GM23338 (cell line): ENCODE measurements around the gene SETBP1. TPM values are rescaled to one million over a fixed set of nuclear protein-coding genes. Genes with fewer than 3 reads are reported as not detected.
A peak's percentile ranks its signal among the peaks of the same experiment; 100 is the strongest.

Experiments used
- ATAC-seq: fragments of 200-7000 bp; cut with Tn5 transposase; 3 replicates; pipeline ENCODE4 v1.9.1; 2020
- DNase-seq: peaks from one replicate; pipeline ENCODE4 v3.0.0-alpha.2; 2015; ENCODE audit warnings: low spot score
- H2AFZ ChIP-seq: fragments of 200-600 bp; sonication (generic); 2 replicates; pipeline ENCODE4 v1.8.0; 2016; ENCODE audit warnings: antibody characterized with exemption, mild to moderate bottlenecking, moderate library complexity
- H3F3A ChIP-seq: fragments of 200-600 bp; sonication (generic); replicated peaks from 2 replicates; pipeline ENCODE4 v1.8.0; 2017; ENCODE audit warnings: antibody characterized with exemption, mixed run types, low read depth
- H3K27ac ChIP-seq: fragments of 200-600 bp; sonication (generic); 2 replicates; pipeline ENCODE4 v1.6.1; 2016; ENCODE audit warnings: low read depth
- H3K27me3 ChIP-seq: fragments of 200-600 bp; sonication (generic); 2 replicates; pipeline ENCODE4 v1.8.0; 2016; ENCODE audit warnings: mild to moderate bottlenecking, mixed run types, moderate library complexity; ENCODE audit not compliant: insufficient read depth
- H3K36me3 ChIP-seq: fragments of 200-600 bp; sonication (generic); 2 replicates; pipeline ENCODE4 v1.8.0; 2016; ENCODE audit warnings: mild to moderate bottlenecking; ENCODE audit not compliant: insufficient read depth
- H3K4me1 ChIP-seq: fragments of 200-600 bp; sonication (generic); 2 replicates; pipeline ENCODE4 v1.8.0; 2016; ENCODE audit warnings: mild to moderate bottlenecking, moderate library complexity; ENCODE audit not compliant: insufficient read depth
- H3K4me2 ChIP-seq: fragments of 200-600 bp; sonication (generic); 2 replicates; pipeline ENCODE4 v1.7.1; 2017; ENCODE audit warnings: mixed run types
- H3K4me3 ChIP-seq: fragments of 200-600 bp; sonication (generic); 2 replicates; pipeline ENCODE4 v1.6.1; 2016; ENCODE audit warnings: mixed run types
- H3K79me2 ChIP-seq: fragments of 200-600 bp; sonication (generic); replicated peaks from 2 replicates; pipeline ENCODE4 v1.8.0; 2017; ENCODE audit warnings: mild to moderate bottlenecking; ENCODE audit not compliant: insufficient read depth
- H3K9me2 ChIP-seq: fragments of 200-600 bp; sonication (generic); 2 replicates; pipeline ENCODE4 v1.8.0; 2017; ENCODE audit not compliant: insufficient read depth
- H4K20me1 ChIP-seq: fragments of 200-600 bp; sonication (generic); replicated peaks from 2 replicates; pipeline ENCODE4 v1.8.0; 2017; ENCODE audit warnings: mild to moderate bottlenecking; ENCODE audit not compliant: insufficient read depth
- H3K27ac Mint-ChIP-seq: 2 replicates; pipeline ENCODE4 v1.8.0; 2020; ENCODE audit warnings: inconsistent platforms, mild to moderate bottlenecking, moderate library complexity, mixed read lengths
- H3K27me3 Mint-ChIP-seq: 3 replicates; pipeline ENCODE4 v1.8.0; 2022; ENCODE audit warnings: low read depth, mild to moderate bottlenecking, moderate library complexity, mixed read lengths, inconsistent platforms; ENCODE audit not compliant: insufficient read depth, poor library complexity
- H3K36me3 Mint-ChIP-seq: 3 replicates; pipeline ENCODE4 v1.8.0; 2021; ENCODE audit warnings: low read depth, mild to moderate bottlenecking, inconsistent platforms, moderate library complexity, mixed read lengths
- H3K4me1 Mint-ChIP-seq: 3 replicates; pipeline ENCODE4 v1.8.0; 2020; ENCODE audit warnings: mild to moderate bottlenecking, inconsistent platforms, mixed read lengths
- H3K4me3 Mint-ChIP-seq: 3 replicates; pipeline ENCODE4 v1.8.0; 2021; ENCODE audit warnings: moderate library complexity, mild to moderate bottlenecking, inconsistent platforms, mixed read lengths
- H3K9me3 Mint-ChIP-seq: 3 replicates; pipeline ENCODE4 v1.8.0; 2020; ENCODE audit warnings: moderate library complexity, mild to moderate bottlenecking, inconsistent platforms, mixed read lengths
- CREB1 ChIP-seq: fragments of 250-450 bp; sonication (Bioruptor Pico); IDR thresholded peaks from 2 replicates; pipeline ENCODE4 v1.5.0; 2020; ENCODE audit warnings: low read depth, mild to moderate bottlenecking, moderate library complexity
- EZH2 ChIP-seq: fragments of 200-600 bp; sonication (generic); IDR thresholded peaks from one replicate; pipeline ENCODE4 v1.8.0; 2017; ENCODE audit warnings: antibody characterized with exemption, mild to moderate bottlenecking, low read depth; ENCODE audit not compliant: unreplicated experiment
- NANOG ChIP-seq: IDR thresholded peaks from 2 replicates; pipeline ENCODE4 v1.6.1; 2016; ENCODE audit warnings: antibody characterized with exemption, borderline replicate concordance
- POLR2AphosphoS5 ChIP-seq: IDR thresholded peaks from 2 replicates; pipeline ENCODE4 v1.6.1; 2016; ENCODE audit warnings: antibody characterized with exemption, low read depth
- STAT1 ChIP-seq: IDR thresholded peaks from one replicate; pipeline ENCODE4 v1.6.1; 2016; ENCODE audit warnings: antibody characterized with exemption; ENCODE audit not compliant: unreplicated experiment
- ZNF114 ChIP-seq: fragments of 250-450 bp; sonication (Bioruptor Pico); IDR thresholded peaks from 2 replicates; pipeline ENCODE4 v1.5.0; 2020; ENCODE audit warnings: mild to moderate bottlenecking, moderate library complexity
- ZNF331 ChIP-seq: fragments of 250-450 bp; sonication (Bioruptor Pico); IDR thresholded peaks from 2 replicates; pipeline ENCODE4 v1.5.0; 2020; ENCODE audit warnings: low read depth, mild to moderate bottlenecking, moderate library complexity
- polyA plus RNA-seq: library from polyadenylated mRNA; unstranded; fragments of >200 nt; fragmentation: Nextera tagmentation; extraction: Ambion mirVana; gene quantifications from 2 replicates; pipeline ENCODE4 v1.2.1, GENCODE V29; 2016
- total RNA-seq: library from RNA; depleted of rRNA; stranded (reverse); fragments of >200 nt; shearing (Covaris generic); gene quantifications from 2 replicates; pipeline ENCODE4 v1.2.3, GENCODE V29; 2014
- TF ChIP-seq, protein P1 (sequence below): IDR thresholded peaks from one replicate; pipeline ENCODE4 v1.6.1; 2018; ENCODE audit warnings: antibody characterized with exemption; ENCODE audit not compliant: unreplicated experiment
- TF ChIP-seq, protein P2 (sequence below): fragments of 250-450 bp; sonication (Bioruptor Pico); IDR thresholded peaks from 2 replicates; pipeline ENCODE4 v1.5.0; 2020; ENCODE audit warnings: mild to moderate bottlenecking, moderate library complexity
- TF ChIP-seq, protein P3 (sequence below), 2 experiments: fragments of 200-600 bp in 1 of 2; sonication (generic) in 1 of 2; conservative IDR thresholded peaks; 2 replicates each; pipeline versions ENCODE4 v1.5.1 to v1.6.1; 2016 to 2017; ENCODE audit warnings: antibody characterized with exemption in 2 of 2, low read depth in 2 of 2, mild to moderate bottlenecking in 2 of 2, moderate library complexity in 1 of 2
- TF ChIP-seq, protein P4 (sequence below): IDR thresholded peaks from 2 replicates; pipeline ENCODE4 v1.6.1; 2016; ENCODE audit warnings: antibody characterized with exemption

The SETBP1 gene
- total and polyA plus RNA-seq, 2 experiments from 2014 or later = 1.6 to 5.5 TPM

DNA sequence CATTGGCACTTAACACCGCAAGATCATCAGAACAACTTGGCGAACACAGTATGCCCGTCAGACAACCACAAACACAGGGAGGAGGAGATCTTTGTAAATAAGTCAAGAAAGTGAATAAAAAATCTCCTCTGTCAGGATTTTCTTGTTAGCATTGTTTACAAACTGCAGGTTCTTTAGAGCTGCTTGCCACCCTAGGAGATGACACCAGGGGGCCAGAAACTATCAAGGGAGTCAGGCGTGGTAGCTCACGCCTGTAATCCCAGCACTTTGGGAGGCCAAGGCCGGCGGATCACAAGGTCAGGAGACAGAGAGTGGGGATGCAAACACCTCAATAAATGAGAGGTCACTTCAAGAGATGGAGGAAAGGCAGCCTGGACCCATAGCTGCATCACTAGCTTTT lies 428.1 kb downstream of the SETBP1 start:
- Histone ChIP-seq H4K20me1 (no peaks in the 10 kb centered on the region), H3K4me1 (no peaks in the 10 kb centered on the region), H3K27me3 (no peaks in the 10 kb centered on the region), H3K4me2 (no peak overlapping the region), H3K9me2 (peaks cover 13% of the 10 kb centered on the region), H3F3A (no peaks in the 10 kb centered on the region), H2AFZ (no peak overlapping the region), H3K4me3 (no peak overlapping the region), H3K36me3 (no peaks in the 10 kb centered on the region), H3K27ac (no peak overlapping the region), H3K79me2 (no peaks in the 10 kb centered on the region)
- H3K9me3 Mint-ChIP-seq = no peaks in the 10 kb centered on the region
- no peak overlapping the region for H3K4me3 Mint-ChIP-seq
- no peaks in the 10 kb centered on the region for H3K36me3 Mint-ChIP-seq
- peaks cover 7% of the 10 kb centered on the region; the same call in 2 of the 3 replicates for H3K4me1 Mint-ChIP-seq
- ATAC-seq (peak; percentile 28; the same call in 1 of the 3 replicates), DNase-seq (no peak)
- H3K27ac Mint-ChIP-seq = no peak overlapping the region
- peaks cover under 1% of the 10 kb centered on the region for H3K27me3 Mint-ChIP-seq
- no peak for TF ChIP-seq ZNF114 (CRISPR knock-in tag)
- TF ChIP-seq EZH2 = no peak
- no peak for TF ChIP-seq STAT1
- no peak for TF ChIP-seq ZNF331 (CRISPR knock-in tag)
- TF ChIP-seq, protein P1, sequence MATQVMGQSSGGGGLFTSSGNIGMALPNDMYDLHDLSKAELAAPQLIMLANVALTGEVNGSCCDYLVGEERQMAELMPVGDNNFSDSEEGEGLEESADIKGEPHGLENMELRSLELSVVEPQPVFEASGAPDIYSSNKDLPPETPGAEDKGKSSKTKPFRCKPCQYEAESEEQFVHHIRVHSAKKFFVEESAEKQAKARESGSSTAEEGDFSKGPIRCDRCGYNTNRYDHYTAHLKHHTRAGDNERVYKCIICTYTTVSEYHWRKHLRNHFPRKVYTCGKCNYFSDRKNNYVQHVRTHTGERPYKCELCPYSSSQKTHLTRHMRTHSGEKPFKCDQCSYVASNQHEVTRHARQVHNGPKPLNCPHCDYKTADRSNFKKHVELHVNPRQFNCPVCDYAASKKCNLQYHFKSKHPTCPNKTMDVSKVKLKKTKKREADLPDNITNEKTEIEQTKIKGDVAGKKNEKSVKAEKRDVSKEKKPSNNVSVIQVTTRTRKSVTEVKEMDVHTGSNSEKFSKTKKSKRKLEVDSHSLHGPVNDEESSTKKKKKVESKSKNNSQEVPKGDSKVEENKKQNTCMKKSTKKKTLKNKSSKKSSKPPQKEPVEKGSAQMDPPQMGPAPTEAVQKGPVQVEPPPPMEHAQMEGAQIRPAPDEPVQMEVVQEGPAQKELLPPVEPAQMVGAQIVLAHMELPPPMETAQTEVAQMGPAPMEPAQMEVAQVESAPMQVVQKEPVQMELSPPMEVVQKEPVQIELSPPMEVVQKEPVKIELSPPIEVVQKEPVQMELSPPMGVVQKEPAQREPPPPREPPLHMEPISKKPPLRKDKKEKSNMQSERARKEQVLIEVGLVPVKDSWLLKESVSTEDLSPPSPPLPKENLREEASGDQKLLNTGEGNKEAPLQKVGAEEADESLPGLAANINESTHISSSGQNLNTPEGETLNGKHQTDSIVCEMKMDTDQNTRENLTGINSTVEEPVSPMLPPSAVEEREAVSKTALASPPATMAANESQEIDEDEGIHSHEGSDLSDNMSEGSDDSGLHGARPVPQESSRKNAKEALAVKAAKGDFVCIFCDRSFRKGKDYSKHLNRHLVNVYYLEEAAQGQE = no peak
- TF ChIP-seq, protein P2, sequence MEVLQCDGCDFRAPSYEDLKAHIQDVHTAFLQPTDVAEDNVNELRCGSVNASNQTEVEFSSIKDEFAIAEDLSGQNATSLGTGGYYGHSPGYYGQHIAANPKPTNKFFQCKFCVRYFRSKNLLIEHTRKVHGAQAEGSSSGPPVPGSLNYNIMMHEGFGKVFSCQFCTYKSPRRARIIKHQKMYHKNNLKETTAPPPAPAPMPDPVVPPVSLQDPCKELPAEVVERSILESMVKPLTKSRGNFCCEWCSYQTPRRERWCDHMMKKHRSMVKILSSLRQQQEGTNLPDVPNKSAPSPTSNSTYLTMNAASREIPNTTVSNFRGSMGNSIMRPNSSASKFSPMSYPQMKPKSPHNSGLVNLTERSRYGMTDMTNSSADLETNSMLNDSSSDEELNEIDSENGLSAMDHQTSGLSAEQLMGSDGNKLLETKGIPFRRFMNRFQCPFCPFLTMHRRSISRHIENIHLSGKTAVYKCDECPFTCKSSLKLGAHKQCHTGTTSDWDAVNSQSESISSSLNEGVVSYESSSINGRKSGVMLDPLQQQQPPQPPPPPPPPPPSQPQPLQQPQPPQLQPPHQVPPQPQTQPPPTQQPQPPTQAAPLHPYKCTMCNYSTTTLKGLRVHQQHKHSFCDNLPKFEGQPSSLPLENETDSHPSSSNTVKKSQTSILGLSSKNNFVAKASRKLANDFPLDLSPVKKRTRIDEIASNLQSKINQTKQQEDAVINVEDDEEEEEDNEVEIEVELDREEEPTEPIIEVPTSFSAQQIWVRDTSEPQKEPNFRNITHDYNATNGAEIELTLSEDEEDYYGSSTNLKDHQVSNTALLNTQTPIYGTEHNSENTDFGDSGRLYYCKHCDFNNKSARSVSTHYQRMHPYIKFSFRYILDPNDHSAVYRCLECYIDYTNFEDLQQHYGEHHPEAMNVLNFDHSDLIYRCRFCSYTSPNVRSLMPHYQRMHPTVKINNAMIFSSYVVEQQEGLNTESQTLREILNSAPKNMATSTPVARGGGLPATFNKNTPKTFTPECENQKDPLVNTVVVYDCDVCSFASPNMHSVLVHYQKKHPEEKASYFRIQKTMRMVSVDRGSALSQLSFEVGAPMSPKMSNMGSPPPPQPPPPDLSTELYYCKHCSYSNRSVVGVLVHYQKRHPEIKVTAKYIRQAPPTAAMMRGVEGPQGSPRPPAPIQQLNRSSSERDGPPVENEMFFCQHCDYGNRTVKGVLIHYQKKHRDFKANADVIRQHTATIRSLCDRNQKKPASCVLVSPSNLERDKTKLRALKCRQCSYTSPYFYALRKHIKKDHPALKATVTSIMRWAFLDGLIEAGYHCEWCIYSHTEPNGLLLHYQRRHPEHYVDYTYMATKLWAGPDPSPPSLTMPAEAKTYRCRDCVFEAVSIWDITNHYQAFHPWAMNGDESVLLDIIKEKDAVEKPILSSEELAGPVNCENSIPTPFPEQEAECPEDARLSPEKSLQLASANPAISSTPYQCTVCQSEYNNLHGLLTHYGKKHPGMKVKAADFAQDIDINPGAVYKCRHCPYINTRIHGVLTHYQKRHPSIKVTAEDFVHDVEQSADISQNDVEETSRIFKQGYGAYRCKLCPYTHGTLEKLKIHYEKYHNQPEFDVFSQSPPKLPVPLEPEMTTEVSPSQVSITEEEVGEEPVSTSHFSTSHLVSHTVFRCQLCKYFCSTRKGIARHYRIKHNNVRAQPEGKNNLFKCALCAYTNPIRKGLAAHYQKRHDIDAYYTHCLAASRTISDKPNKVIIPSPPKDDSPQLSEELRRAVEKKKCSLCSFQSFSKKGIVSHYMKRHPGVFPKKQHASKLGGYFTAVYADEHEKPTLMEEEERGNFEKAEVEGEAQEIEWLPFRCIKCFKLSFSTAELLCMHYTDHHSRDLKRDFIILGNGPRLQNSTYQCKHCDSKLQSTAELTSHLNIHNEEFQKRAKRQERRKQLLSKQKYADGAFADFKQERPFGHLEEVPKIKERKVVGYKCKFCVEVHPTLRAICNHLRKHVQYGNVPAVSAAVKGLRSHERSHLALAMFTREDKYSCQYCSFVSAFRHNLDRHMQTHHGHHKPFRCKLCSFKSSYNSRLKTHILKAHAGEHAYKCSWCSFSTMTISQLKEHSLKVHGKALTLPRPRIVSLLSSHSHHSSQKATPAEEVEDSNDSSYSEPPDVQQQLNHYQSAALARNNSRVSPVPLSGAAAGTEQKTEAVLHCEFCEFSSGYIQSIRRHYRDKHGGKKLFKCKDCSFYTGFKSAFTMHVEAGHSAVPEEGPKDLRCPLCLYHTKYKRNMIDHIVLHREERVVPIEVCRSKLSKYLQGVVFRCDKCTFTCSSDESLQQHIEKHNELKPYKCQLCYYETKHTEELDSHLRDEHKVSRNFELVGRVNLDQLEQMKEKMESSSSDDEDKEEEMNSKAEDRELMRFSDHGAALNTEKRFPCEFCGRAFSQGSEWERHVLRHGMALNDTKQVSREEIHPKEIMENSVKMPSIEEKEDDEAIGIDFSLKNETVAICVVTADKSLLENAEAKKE (CRISPR knock-in tag) = no peak
- TF ChIP-seq, protein P3, sequence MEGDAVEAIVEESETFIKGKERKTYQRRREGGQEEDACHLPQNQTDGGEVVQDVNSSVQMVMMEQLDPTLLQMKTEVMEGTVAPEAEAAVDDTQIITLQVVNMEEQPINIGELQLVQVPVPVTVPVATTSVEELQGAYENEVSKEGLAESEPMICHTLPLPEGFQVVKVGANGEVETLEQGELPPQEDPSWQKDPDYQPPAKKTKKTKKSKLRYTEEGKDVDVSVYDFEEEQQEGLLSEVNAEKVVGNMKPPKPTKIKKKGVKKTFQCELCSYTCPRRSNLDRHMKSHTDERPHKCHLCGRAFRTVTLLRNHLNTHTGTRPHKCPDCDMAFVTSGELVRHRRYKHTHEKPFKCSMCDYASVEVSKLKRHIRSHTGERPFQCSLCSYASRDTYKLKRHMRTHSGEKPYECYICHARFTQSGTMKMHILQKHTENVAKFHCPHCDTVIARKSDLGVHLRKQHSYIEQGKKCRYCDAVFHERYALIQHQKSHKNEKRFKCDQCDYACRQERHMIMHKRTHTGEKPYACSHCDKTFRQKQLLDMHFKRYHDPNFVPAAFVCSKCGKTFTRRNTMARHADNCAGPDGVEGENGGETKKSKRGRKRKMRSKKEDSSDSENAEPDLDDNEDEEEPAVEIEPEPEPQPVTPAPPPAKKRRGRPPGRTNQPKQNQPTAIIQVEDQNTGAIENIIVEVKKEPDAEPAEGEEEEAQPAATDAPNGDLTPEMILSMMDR (conservative IDR thresholded peaks at IDR 0.05; ENCODE audit: low read depth in 2 of 2) = no peak
- TF ChIP-seq NANOG = no peak
- no peak for TF ChIP-seq CREB1 (CRISPR knock-in tag)
- no peak for TF ChIP-seq POLR2AphosphoS5
- TF ChIP-seq, protein P4, sequence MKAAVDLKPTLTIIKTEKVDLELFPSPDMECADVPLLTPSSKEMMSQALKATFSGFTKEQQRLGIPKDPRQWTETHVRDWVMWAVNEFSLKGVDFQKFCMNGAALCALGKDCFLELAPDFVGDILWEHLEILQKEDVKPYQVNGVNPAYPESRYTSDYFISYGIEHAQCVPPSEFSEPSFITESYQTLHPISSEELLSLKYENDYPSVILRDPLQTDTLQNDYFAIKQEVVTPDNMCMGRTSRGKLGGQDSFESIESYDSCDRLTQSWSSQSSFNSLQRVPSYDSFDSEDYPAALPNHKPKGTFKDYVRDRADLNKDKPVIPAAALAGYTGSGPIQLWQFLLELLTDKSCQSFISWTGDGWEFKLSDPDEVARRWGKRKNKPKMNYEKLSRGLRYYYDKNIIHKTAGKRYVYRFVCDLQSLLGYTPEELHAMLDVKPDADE = no peak
